DOHH2 (cell line): ENCODE measurements around the gene DLD.
"Not testable (repeated sequence)": the region's sequence is repeated elsewhere in the genome, so short reads cannot be mapped to it uniquely, and the experiment has no call there.

ENCODE experiments used
- H3F3A ChIP-seq: fragments of 200-600 bp; sonication (generic), shearing (Covaris generic); 2 replicates; pipeline ENCODE4 v1.6.0; 2016; ENCODE audit warnings: antibody characterized with exemption, mild to moderate bottlenecking; ENCODE audit not compliant: control insufficient read depth, insufficient read depth
- H3K27ac ChIP-seq: fragments of 200-600 bp; sonication (generic); 2 replicates; pipeline ENCODE4 v1.5.1; 2014; ENCODE audit warnings: low read depth, mild to moderate bottlenecking, low read length, moderate library complexity
- H3K27me3 ChIP-seq: fragments of 200-600 bp; sonication (generic); 2 replicates; pipeline ENCODE4 v1.6.1; 2014; ENCODE audit warnings: mild to moderate bottlenecking, low read length, mixed read lengths; ENCODE audit not compliant: control insufficient read depth
- H3K36me3 ChIP-seq: fragments of 200-600 bp; sonication (generic); 2 replicates; pipeline ENCODE4 v1.6.1; 2014; ENCODE audit warnings: mild to moderate bottlenecking, low read length, moderate library complexity, mixed read lengths; ENCODE audit not compliant: control insufficient read depth
- H3K4me1 ChIP-seq: fragments of 200-600 bp; sonication (generic); 2 replicates; pipeline ENCODE4 v1.6.1; 2014; ENCODE audit warnings: mild to moderate bottlenecking, low read length, mixed read lengths; ENCODE audit not compliant: control insufficient read depth
- H3K4me2 ChIP-seq: fragments of 200-600 bp; sonication (generic); 2 replicates; pipeline ENCODE4 v1.6.0; 2014; ENCODE audit warnings: mild to moderate bottlenecking, low read length, moderate library complexity
- H3K4me3 ChIP-seq: fragments of 200-600 bp; sonication (generic); 2 replicates; pipeline ENCODE4 v1.5.1; 2014; ENCODE audit warnings: mild to moderate bottlenecking, low read length, mixed read lengths
- H3K79me2 ChIP-seq: fragments of 200-600 bp; sonication (generic); 2 replicates; pipeline ENCODE4 v1.6.1; 2014; ENCODE audit warnings: mild to moderate bottlenecking, low read length, mixed read lengths; ENCODE audit not compliant: control insufficient read depth
- H3K9me2 ChIP-seq: fragments of 200-600 bp; sonication (generic); replicated peaks from 2 replicates; pipeline ENCODE4 v1.6.1; 2014; ENCODE audit warnings: mild to moderate bottlenecking, low read length, mixed read lengths; ENCODE audit not compliant: control insufficient read depth
- H3K9me3 ChIP-seq: fragments of 200-600 bp; sonication (generic); 2 replicates; pipeline ENCODE4 v1.6.1; 2014; ENCODE audit warnings: antibody characterized with exemption, low read length, mixed read lengths; ENCODE audit not compliant: control insufficient read depth, insufficient read depth
- H4K20me1 ChIP-seq: fragments of 200-600 bp; sonication (generic); 2 replicates; pipeline ENCODE4 v1.6.0; 2014; ENCODE audit warnings: low read depth, mild to moderate bottlenecking, antibody characterized with exemption, low read length, moderate library complexity; ENCODE audit not compliant: control insufficient read depth, insufficient read depth
- EZH2phosphoT487 ChIP-seq: fragments of 200-600 bp; sonication (generic); IDR thresholded peaks from 2 replicates; pipeline ENCODE4 v1.6.1; 2017; ENCODE audit warnings: borderline replicate concordance, mild to moderate bottlenecking, antibody characterized with exemption, low read length, moderate library complexity, mixed read lengths
- TF ChIP-seq, protein P1 (sequence below): fragments of 200-600 bp; sonication (generic); IDR thresholded peaks from one replicate; pipeline ENCODE4 v1.5.1; 2014; ENCODE audit warnings: antibody characterized with exemption, mild to moderate bottlenecking, low read depth, low read length; ENCODE audit not compliant: poor library complexity, severe bottlenecking

Gene DLD

GRCh38 chr7:107884066-107884818 lies 6.7 kb upstream of the DLD start:
- Histone ChIP-seq H3K27me3 (peaks cover 27% of the 10 kb centered on the region), H3K79me2 (no peaks in the 10 kb centered on the region), H3K4me1 (peaks cover 1% of the 10 kb centered on the region; the same call in 1 of the 2 replicates), H3K9me2 (no peaks in the 10 kb centered on the region), H3F3A (no peaks in the 10 kb centered on the region), H3K4me3 (no peak overlapping the region), H3K4me2 (no peak overlapping the region), H3K36me3 (no peaks in the 10 kb centered on the region), H4K20me1 (no peaks in the 10 kb centered on the region), H3K27ac (no peak overlapping the region), H3K9me3 (no peaks in the 10 kb centered on the region)
- TF ChIP-seq, protein P1, sequence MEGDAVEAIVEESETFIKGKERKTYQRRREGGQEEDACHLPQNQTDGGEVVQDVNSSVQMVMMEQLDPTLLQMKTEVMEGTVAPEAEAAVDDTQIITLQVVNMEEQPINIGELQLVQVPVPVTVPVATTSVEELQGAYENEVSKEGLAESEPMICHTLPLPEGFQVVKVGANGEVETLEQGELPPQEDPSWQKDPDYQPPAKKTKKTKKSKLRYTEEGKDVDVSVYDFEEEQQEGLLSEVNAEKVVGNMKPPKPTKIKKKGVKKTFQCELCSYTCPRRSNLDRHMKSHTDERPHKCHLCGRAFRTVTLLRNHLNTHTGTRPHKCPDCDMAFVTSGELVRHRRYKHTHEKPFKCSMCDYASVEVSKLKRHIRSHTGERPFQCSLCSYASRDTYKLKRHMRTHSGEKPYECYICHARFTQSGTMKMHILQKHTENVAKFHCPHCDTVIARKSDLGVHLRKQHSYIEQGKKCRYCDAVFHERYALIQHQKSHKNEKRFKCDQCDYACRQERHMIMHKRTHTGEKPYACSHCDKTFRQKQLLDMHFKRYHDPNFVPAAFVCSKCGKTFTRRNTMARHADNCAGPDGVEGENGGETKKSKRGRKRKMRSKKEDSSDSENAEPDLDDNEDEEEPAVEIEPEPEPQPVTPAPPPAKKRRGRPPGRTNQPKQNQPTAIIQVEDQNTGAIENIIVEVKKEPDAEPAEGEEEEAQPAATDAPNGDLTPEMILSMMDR = no peak
- no peak for TF ChIP-seq EZH2phosphoT487

GRCh38 chr7:107887827-107888226 lies 3.2 kb upstream of the DLD start:
- not testable (repeated sequence) for H3K27ac ChIP-seq, H3F3A ChIP-seq, H3K9me2 ChIP-seq, H3K4me3 ChIP-seq, H3K9me3 ChIP-seq, H4K20me1 ChIP-seq, H3K4me2 ChIP-seq
- peaks cover 12% of the 10 kb centered on the region for H3K36me3 ChIP-seq
- peaks cover 20% of the 10 kb centered on the region for H3K4me1 ChIP-seq
- H3K79me2 ChIP-seq = peaks cover 20% of the 10 kb centered on the region
- peaks cover 13% of the 10 kb centered on the region for H3K27me3 ChIP-seq

- Histone ChIP-seq H3K27ac (no peak overlapping the region), H3K9me2 (no peaks in the 10 kb centered on the region), H3K4me2 (peak overlapping the region; percentile 67), H3K36me3 (peaks cover 34% of the 10 kb centered on the region), H3K27me3 (0 out of 2 replicates have a peak, but pooled peaks cover 2% of the 10 kb centered on the region), H3K79me2 (peaks cover 42% of the 10 kb centered on the region), H3F3A (no peaks in the 10 kb centered on the region), H3K9me3 (no peaks in the 10 kb centered on the region), H4K20me1 (0 out of 2 replicates have a peak, but pooled peaks cover 7% of the 10 kb centered on the region), H3K4me1 (peaks cover 29% of the 10 kb centered on the region), H3K4me3 (peak overlapping the region; percentile 96)
- TF ChIP-seq EZH2phosphoT487 = no peak
- TF ChIP-seq, protein P1 = no peak
Measured at GRCh38 chr7:107889992-107890391, 991 bp upstream of the DLD start.

GRCh38 chr7:107890493-107890961 lies 456 bp upstream of the DLD start:
- Histone ChIP-seq H3K27me3 (no peaks in the 10 kb centered on the region), H3K36me3 (peaks cover 39% of the 10 kb centered on the region), H3K4me2 (peak overlapping the region; percentile 67), H3F3A (no peaks in the 10 kb centered on the region), H4K20me1 (0 out of 2 replicates have a peak, but pooled peaks cover 7% of the 10 kb centered on the region), H3K79me2 (peaks cover 47% of the 10 kb centered on the region), H3K27ac (peak overlapping the region; percentile 53; the same call in 1 of the 2 replicates), H3K9me3 (no peaks in the 10 kb centered on the region), H3K4me1 (peaks cover 29% of the 10 kb centered on the region), H3K9me2 (no peaks in the 10 kb centered on the region), H3K4me3 (peak overlapping the region; percentile 96)
- TF ChIP-seq EZH2phosphoT487 = no peak
- TF ChIP-seq, protein P1 = no peak
